ENCODE measurements around the gene IDH3B.
A peak's percentile ranks its signal among the peaks of the same experiment; 100 is the strongest.

The IDH3B gene

GRCh38 chr20:2654831-2655230, 9.2 kb downstream of the IDH3B start:
- TF ChIP-seq CTCF (IDR thresholded peaks at IDR 0.05; ENCODE audit: control extremely low read depth, extremely low read depth, low read depth, missing control alignments): no peak
- POLR2A ChIA-PET: interaction anchor here (0.9 to 1.4 kb wide), 2 partner anchors 9 to 11 kb away, joined by 3 to 5 read pairs; partner anchors contain the start of gene IDH3B
- CTCF ChIA-PET: interaction anchor here (1.2 to 1.4 kb wide), 3 partner anchors 9 to 133 kb away, joined by 3 to 9 read pairs (median 4); no protein-coding TSS in a partner anchor

GRCh38 chr20:2654384-2654822, 9.6 kb downstream of the IDH3B start:
- no peak for DNase-seq (ENCODE audit: extremely low spot score)
- POLR2A ChIA-PET: interaction anchor here (0.9 to 1.4 kb wide), 2 partner anchors 10 to 11 kb away, joined by 3 to 5 read pairs; partner anchors contain the start of gene IDH3B
- TF ChIP-seq CTCF (IDR thresholded peaks at IDR 0.05; ENCODE audit: control extremely low read depth, extremely low read depth, low read depth, missing control alignments): no peak
- CTCF ChIA-PET: interaction anchor here (1.2 to 1.4 kb wide), 3 partner anchors 8 to 133 kb away, joined by 3 to 9 read pairs (median 4); no protein-coding TSS in a partner anchor

More at GRCh38 chr20:2654831-2655230, 9.2 kb downstream of the IDH3B start:
- DNase-seq (ENCODE audit: extremely low spot score): no peak

- no peak for TF ChIP-seq CTCF (IDR thresholded peaks at IDR 0.05; ENCODE audit: control extremely low read depth, extremely low read depth, low read depth, missing control alignments)
- ChIA-PET CTCF (interaction anchor here (0.8 to 2.0 kb wide), 3 partner anchors 8 to 202 kb away, joined by 3 to 9 read pairs (median 6); no protein-coding TSS in a partner anchor), POLR2A (interaction anchor here (1.1 to 1.8 kb wide), 3 partner anchors 9 to 183 kb away, joined by 3 to 4 read pairs (median 4); partner anchors contain the start of gene SNRPB)
- no peak for DNase-seq (ENCODE audit: extremely low spot score)
Measured at GRCh38 chr20:2653556-2654383, 10.2 kb downstream of the IDH3B start.

GRCh38 chr20:2652724-2653555, 11.1 kb downstream of the IDH3B start:
- CTCF ChIA-PET: interaction anchor here (0.7 to 2.0 kb wide), 5 partner anchors 8 to 201 kb away, joined by 3 to 6 read pairs (median 3); no protein-coding TSS in a partner anchor
- TF ChIP-seq CTCF (IDR thresholded peaks at IDR 0.05; ENCODE audit: control extremely low read depth, extremely low read depth, low read depth, missing control alignments): no peak
- POLR2A ChIA-PET: interaction anchor here (0.6 to 1.8 kb wide), 9 partner anchors 9 to 1168 kb away, joined by 3 to 7 read pairs (median 3); partner anchors contain the start of genes IDH3B and SNRPB
- DNase-seq (ENCODE audit: extremely low spot score): peak; percentile 66

GRCh38 chr20:2651772-2652723, 12.0 kb downstream of the IDH3B start, which contains the start of gene NOP56:
TSS of gene NOP56 (plus strand) at chr20:2652632. CDS start at chr20:2652661, 29 bp downstream.
- CTCF ChIA-PET: interaction anchor here (0.7 to 2.0 kb wide), 4 partner anchors 9 to 200 kb away, joined by 3 to 6 read pairs (median 4); no protein-coding TSS in a partner anchor
- no peak for TF ChIP-seq CTCF (IDR thresholded peaks at IDR 0.05; ENCODE audit: control extremely low read depth, extremely low read depth, low read depth, missing control alignments)
- DNase-seq (ENCODE audit: extremely low spot score): peak; percentile 94
- POLR2A ChIA-PET: interaction anchor here (0.6 to 1.8 kb wide), 11 partner anchors 12 to 1169 kb away, joined by 3 to 7 read pairs (median 4); partner anchors contain the start of genes IDH3B and SNRPB
